GM12873 (cell line): Measurements from ENCODE around the gene SKIL.

ENCODE experiments used
- CTCF ChIP-seq: IDR thresholded peaks from 2 replicates; pipeline ENCODE4 v1.5.1; 2012; ENCODE audit warnings: low read depth, mild to moderate bottlenecking, moderate library complexity, low read length, control low read depth; ENCODE audit not compliant: insufficient read depth; ENCODE audit errors: missing control alignments

The SKIL gene

GRCh38 chr3:170323331-170323730 is 34.2 kb upstream of the SKIL start:
- TF ChIP-seq CTCF: no peak

GRCh38 chr3:170324962-170325361 is 32.6 kb upstream of the SKIL start:
- no peak for TF ChIP-seq CTCF

- no peak for TF ChIP-seq CTCF
Measured at GRCh38 chr3:170327040-170327808, 30.3 kb upstream of the SKIL start.

- TF ChIP-seq CTCF: no peak
Measured at GRCh38 chr3:170330366-170330765, 27.1 kb upstream of the SKIL start.

GRCh38 chr3:170331143-170331542 is 26.4 kb upstream of the SKIL start:
- no peak for TF ChIP-seq CTCF

GRCh38 chr3:170337420-170337819 is 20.1 kb upstream of the SKIL start:
- TF ChIP-seq CTCF: no peak

GRCh38 chr3:170338690-170339340 is 18.7 kb upstream of the SKIL start:
- no peak for TF ChIP-seq CTCF
